Stomach smooth muscle (tissue), 2 donors: ENCODE measurements around the gene MAPT.

ENCODE experiments used
- H3K27ac ChIP-seq: one replicate; pipeline ENCODE4 v1.7.0; 2013; ENCODE audit warnings: mild to moderate bottlenecking, low read length, inconsistent platforms
- H3K27me3 ChIP-seq, 2 donors: one replicate each; pipeline ENCODE4 v1.7.0; 2013; ENCODE audit warnings: low read length in 2 of 2; ENCODE audit not compliant: insufficient read depth in 2 of 2, control insufficient read depth in 1 of 2
- H3K36me3 ChIP-seq, 2 donors: one replicate each; pipeline ENCODE4 v1.7.0; 2013; ENCODE audit warnings: low read length in 2 of 2; ENCODE audit not compliant: control insufficient read depth in 2 of 2, insufficient read depth in 2 of 2
- H3K4me1 ChIP-seq: one replicate; pipeline ENCODE4 v1.7.0; 2013; ENCODE audit warnings: low read length; ENCODE audit not compliant: control insufficient read depth, insufficient read depth
- H3K4me3 ChIP-seq, 2 donors: one replicate each; pipeline ENCODE4 v1.7.0; 2013; ENCODE audit warnings: low read length in 2 of 2
- H3K9ac ChIP-seq, 2 donors: one replicate each; pipeline ENCODE4 v1.7.0; 2013; ENCODE audit warnings: low read length in 2 of 2, mild to moderate bottlenecking in 1 of 2
- H3K9me3 ChIP-seq, 2 donors: one replicate each; pipeline ENCODE4 v1.7.0; 2013; ENCODE audit warnings: low read length in 2 of 2; ENCODE audit not compliant: control insufficient read depth in 2 of 2
- donor health status: healthy.
- donor health status: Pancreatic carcinoma.

The MAPT gene

GRCh38 chr17:45972531-45972930 is 78.2 kb downstream of the MAPT start:
- H3K4me1 ChIP-seq, result no peaks in the 10 kb centered on the region
- no peak overlapping the region for H3K4me3 ChIP-seq
- no peaks in the 10 kb centered on the region for H3K9me3 ChIP-seq
- H3K27me3 ChIP-seq, result peaks cover 2 to 3% of the 10 kb centered on the region in 2 donors
- H3K27ac ChIP-seq, result no peak overlapping the region
- H3K9ac ChIP-seq, result no peak overlapping the region
- no peaks in the 10 kb centered on the region for H3K36me3 ChIP-seq

GRCh38 chr17:45973099-45973780 is 78.9 kb downstream of the MAPT start:
- Histone ChIP-seq H3K4me3 (no peak overlapping the region), H3K9me3 (no peaks in the 10 kb centered on the region), H3K9ac (no peak overlapping the region), H3K27ac (no peak overlapping the region), H3K36me3 (no peaks in the 10 kb centered on the region), H3K27me3 (peaks cover 2 to 3% of the 10 kb centered on the region in 2 donors), H3K4me1 (no peaks in the 10 kb centered on the region)

DNA sequence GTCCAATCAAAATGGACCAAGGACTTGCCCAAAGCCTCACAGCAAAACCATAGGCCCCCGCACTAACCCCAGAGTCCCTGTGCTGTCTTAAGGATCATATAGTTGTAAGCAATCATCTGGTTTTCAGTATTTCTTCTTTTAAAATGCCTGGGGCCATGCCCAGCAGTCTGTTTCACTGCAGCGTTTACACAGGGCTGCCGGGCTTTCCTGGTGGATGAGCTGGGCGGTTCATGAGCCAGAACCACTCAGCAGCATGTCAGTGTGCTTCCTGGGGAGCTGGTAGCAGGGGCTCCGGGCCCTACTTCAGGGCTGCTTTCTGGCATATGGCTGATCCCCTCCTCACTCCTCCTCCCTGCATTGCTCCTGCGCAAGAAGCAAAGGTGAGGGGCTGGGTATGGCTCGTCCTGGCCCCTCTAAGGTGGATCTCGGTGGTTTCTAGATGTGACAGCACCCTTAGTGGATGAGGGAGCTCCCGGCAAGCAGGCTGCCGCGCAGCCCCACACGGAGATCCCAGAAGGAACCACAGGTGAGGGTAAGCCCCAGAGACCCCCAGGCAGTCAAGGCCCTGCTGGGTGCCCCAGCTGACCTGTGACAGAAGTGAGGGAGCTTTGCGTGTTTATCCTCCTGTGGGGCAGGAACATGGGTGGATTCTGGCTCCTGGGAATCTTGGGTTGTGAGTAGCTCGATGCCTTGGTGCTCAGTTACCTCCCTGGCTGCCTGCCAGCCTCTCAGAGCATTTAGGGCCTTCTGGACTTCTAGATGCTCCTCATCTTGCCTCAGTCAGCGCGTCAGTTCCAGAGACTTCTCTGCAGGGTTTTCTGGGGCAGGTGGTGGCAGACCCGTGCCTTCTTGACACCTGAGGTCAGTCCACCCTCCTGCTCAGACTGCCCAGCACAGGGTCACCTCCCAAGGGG is 79.8 kb downstream of the MAPT start:
- no peaks in the 10 kb centered on the region for H3K9me3 ChIP-seq
- no peaks in the 10 kb centered on the region for H3K36me3 ChIP-seq
- H3K9ac ChIP-seq, result no peak overlapping the region
- no peak overlapping the region for H3K4me3 ChIP-seq
- no peak overlapping the region for H3K27ac ChIP-seq
- H3K27me3 ChIP-seq, result peaks cover 2 to 3% of the 10 kb centered on the region in 2 donors
- no peaks in the 10 kb centered on the region for H3K4me1 ChIP-seq

GRCh38 chr17:45974916-45975630 is 80.7 kb downstream of the MAPT start:
- no peak overlapping the region for H3K4me3 ChIP-seq
- H3K4me1 ChIP-seq, result no peaks in the 10 kb centered on the region
- no peak overlapping the region for H3K27ac ChIP-seq
- no peak overlapping the region for H3K9ac ChIP-seq
- no peaks in the 10 kb centered on the region for H3K9me3 ChIP-seq
- peaks cover 2 to 3% of the 10 kb centered on the region in 2 donors for H3K27me3 ChIP-seq
- no peaks in the 10 kb centered on the region for H3K36me3 ChIP-seq

DNA sequence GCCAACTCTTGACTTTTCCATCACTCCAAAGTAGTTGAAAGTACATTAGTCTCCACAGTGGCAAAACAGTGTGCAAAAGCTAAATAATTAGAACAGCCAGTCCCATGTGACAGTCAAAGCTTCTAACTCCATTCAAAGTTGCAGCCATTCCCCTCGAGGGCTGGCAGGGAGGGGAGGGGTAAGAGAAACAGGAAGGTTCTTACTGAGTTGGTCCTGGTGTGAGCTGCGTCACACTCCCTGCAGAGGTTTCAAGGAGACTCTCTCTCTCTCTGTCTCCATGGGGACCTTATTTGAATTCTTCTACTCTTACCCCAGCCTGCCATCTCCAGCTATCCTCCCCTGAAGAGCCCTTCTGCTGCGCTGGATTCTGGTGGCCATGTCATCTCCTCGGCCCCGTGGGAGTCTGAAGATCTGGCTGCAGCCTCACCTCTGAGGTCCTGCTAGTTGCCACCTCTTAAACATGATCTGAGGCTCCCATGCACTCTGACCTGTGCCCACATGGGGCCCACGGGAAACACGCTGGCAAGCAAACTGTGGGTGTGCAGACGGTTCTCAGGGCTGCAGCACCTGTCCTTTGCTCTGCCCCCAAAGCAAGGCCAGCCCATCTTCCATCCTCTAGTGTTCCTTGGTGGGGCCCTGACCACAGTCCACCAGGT is 81.4 kb downstream of the MAPT start:
- no peaks in the 10 kb centered on the region for H3K36me3 ChIP-seq
- no peak overlapping the region for H3K4me3 ChIP-seq
- no peak overlapping the region for H3K9ac ChIP-seq
- H3K9me3 ChIP-seq, result no peaks in the 10 kb centered on the region
- H3K27ac ChIP-seq, result no peak overlapping the region
- H3K27me3 ChIP-seq, result peaks cover 0 to 2% of the 10 kb centered on the region in 2 donors
- H3K4me1 ChIP-seq, result no peaks in the 10 kb centered on the region

- Histone ChIP-seq H3K36me3 (no peaks in the 10 kb centered on the region), H3K9ac (no peak overlapping the region), H3K9me3 (no peaks in the 10 kb centered on the region), H3K4me1 (no peaks in the 10 kb centered on the region), H3K27ac (no peak overlapping the region), H3K27me3 (peaks cover 0 to 2% of the 10 kb centered on the region in 2 donors), H3K4me3 (no peak overlapping the region)
Observed at GRCh38 chr17:45976391-45976754, 82.0 kb downstream of the MAPT start.

DNA sequence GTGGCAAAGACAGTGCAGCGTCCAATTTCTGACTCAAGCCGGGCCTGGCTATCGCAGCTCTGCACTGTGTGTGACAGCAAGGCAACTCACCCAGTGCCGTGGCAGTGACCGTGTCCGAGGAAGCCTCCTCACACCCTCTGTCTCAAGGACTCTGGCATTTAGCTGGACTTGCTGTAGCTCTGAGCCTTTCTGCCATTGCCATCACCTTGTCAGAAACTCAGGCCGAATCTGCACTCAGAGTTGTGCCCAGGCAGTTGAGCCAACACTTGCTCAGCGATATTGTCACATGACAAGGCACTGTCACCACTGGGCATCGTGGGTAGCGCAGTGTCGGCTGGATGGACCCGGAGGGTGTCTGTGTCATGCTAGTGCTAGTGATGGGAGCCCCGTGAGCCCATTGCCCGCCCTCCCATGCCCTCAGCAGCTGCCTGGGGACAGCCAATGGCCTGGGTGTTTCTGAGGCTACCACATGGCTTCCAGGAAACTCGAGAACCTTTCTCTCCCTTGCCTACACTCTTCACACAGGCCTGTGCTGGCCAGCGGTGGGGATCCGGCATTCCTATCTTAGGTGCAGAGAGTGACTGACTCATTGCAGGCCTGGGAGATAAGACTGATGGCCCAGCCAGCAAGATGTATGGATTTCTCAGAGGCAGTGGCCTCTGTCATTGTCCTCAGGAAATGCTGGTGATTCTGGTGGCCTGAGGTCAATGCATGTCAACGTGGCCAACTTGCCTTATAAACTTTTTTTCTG is 82.6 kb downstream of the MAPT start:
- Histone ChIP-seq H3K27ac (no peak overlapping the region), H3K4me3 (no peak overlapping the region), H3K9me3 (no peaks in the 10 kb centered on the region), H3K27me3 (peaks cover 0 to 1% of the 10 kb centered on the region in 2 donors), H3K4me1 (no peaks in the 10 kb centered on the region), H3K9ac (no peak overlapping the region), H3K36me3 (no peaks in the 10 kb centered on the region)

- no peaks in the 10 kb centered on the region for H3K9me3 ChIP-seq
- no peaks in the 10 kb centered on the region for H3K4me1 ChIP-seq
- no peak overlapping the region for H3K27ac ChIP-seq
- no peak overlapping the region for H3K9ac ChIP-seq
- H3K4me3 ChIP-seq, result no peak overlapping the region
- H3K36me3 ChIP-seq, result no peaks in the 10 kb centered on the region
- no peaks in the 10 kb centered on the region for H3K27me3 ChIP-seq
Observed at GRCh38 chr17:45977506-45977824, 83.1 kb downstream of the MAPT start.

DNA sequence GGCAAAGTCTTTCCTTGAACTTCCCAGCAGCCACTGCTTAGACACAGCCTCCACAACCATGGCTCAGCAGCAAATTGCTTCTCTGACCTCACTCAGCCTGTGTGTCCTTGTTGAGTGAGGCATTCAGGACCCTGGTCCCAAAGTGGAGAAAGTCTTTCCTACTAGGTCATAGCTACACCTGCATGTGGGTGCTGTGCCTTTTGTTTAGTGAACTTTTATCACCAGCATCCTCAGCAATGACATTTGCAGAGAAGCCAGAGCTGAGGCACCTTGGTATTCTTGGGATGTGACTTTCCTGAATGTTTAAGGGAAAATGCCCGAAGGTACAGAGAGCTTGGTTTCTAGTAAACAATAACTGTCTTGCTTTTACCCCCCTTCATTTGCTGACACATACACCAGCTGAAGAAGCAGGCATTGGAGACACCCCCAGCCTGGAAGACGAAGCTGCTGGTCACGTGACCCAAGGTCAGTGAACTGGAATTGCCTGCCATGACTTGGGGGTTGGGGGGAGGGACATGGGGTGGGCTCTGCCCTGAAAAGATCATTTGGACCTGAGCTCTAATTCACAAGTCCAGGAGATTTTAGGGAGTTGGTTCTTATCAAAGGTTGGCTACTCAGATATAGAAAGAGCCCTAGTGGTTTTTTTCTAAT is 83.7 kb downstream of the MAPT start:
- Histone ChIP-seq H3K27ac (no peak overlapping the region), H3K9ac (no peak overlapping the region), H3K4me1 (no peaks in the 10 kb centered on the region), H3K36me3 (no peaks in the 10 kb centered on the region), H3K27me3 (no peaks in the 10 kb centered on the region), H3K4me3 (no peak overlapping the region), H3K9me3 (no peaks in the 10 kb centered on the region)
